ENCODE results near the gene MX2.

MX2 gene

GRCh38 chr21:41378849-41379248 lies 17.0 kb downstream of the MX2 start:
- Histone ChIP-seq H3K36me3 (peaks cover 78% of the 10 kb centered on the region), H3K4me3 (no peak overlapping the region)

GRCh38 chr21:41379901-41380300 lies 18.1 kb downstream of the MX2 start:
- no peak overlapping the region for H3K4me3 ChIP-seq
- peaks cover 79% of the 10 kb centered on the region for H3K36me3 ChIP-seq
- no peaks in the 10 kb centered on the region for H4K20me1 ChIP-seq
- peaks cover 30% of the 10 kb centered on the region for H3K9me3 ChIP-seq
- TF ChIP-seq Cebpa-rat (IDR thresholded peaks at IDR 0.05) = no peak
- H3K27ac ChIP-seq = no peak overlapping the region
- no peaks in the 10 kb centered on the region for H3K4me1 ChIP-seq
- no peak overlapping the region for H3K4me2 ChIP-seq
- no peaks in the 10 kb centered on the region for H3K27me3 ChIP-seq
- no peak overlapping the region for H3K9ac ChIP-seq

More at GRCh38 chr21:41378849-41379248, 17.0 kb downstream of the MX2 start:
- Histone ChIP-seq H3K4me2 (no peak overlapping the region), H3K9me3 (peaks cover 22% of the 10 kb centered on the region), H3K27ac (no peak overlapping the region), H4K20me1 (no peaks in the 10 kb centered on the region), H3K27me3 (no peaks in the 10 kb centered on the region), H3K4me1 (no peaks in the 10 kb centered on the region), H3K9ac (no peak overlapping the region)
- TF ChIP-seq Cebpa-rat (IDR thresholded peaks at IDR 0.05) = no peak

- Histone ChIP-seq H3K36me3 (peaks cover 75% of the 10 kb centered on the region), H3K9me3 (peaks cover 37% of the 10 kb centered on the region), H3K9ac (no peak overlapping the region), H4K20me1 (no peaks in the 10 kb centered on the region), H3K4me3 (no peak overlapping the region), H3K4me1 (no peaks in the 10 kb centered on the region), H3K27ac (no peak overlapping the region), H3K27me3 (no peaks in the 10 kb centered on the region), H3K4me2 (no peak overlapping the region)
- no peak for TF ChIP-seq Cebpa-rat (IDR thresholded peaks at IDR 0.05)
These were observed 19.9 kb downstream of the MX2 start for GRCh38 chr21:41381731-41382130.

GRCh38 chr21:41387042-41387819 lies 25.4 kb downstream of the MX2 start:
- no peaks in the 10 kb centered on the region for H3K27me3 ChIP-seq
- no peak overlapping the region for H3K27ac ChIP-seq
- H3K4me1 ChIP-seq = no peaks in the 10 kb centered on the region
- H3K4me2 ChIP-seq = no peak overlapping the region
- peaks cover 41% of the 10 kb centered on the region for H3K36me3 ChIP-seq
- no peaks in the 10 kb centered on the region for H4K20me1 ChIP-seq
- H3K4me3 ChIP-seq = no peak overlapping the region
- H3K9ac ChIP-seq = no peak overlapping the region
- peaks cover 31% of the 10 kb centered on the region for H3K9me3 ChIP-seq
- no peak for TF ChIP-seq Cebpa-rat (IDR thresholded peaks at IDR 0.05)

GRCh38 chr21:41387824-41388223 lies 26.0 kb downstream of the MX2 start:
- no peaks in the 10 kb centered on the region for H3K27me3 ChIP-seq
- H3K9me3 ChIP-seq = peaks cover 25% of the 10 kb centered on the region
- no peaks in the 10 kb centered on the region for H4K20me1 ChIP-seq
- no peak overlapping the region for H3K4me3 ChIP-seq
- peaks cover 35% of the 10 kb centered on the region for H3K36me3 ChIP-seq
- H3K9ac ChIP-seq = no peak overlapping the region
- H3K27ac ChIP-seq = no peak overlapping the region
- H3K4me1 ChIP-seq = no peaks in the 10 kb centered on the region
- TF ChIP-seq Cebpa-rat (IDR thresholded peaks at IDR 0.05) = no peak
- H3K4me2 ChIP-seq = no peak overlapping the region

GRCh38 chr21:41388259-41388658 lies 26.4 kb downstream of the MX2 start:
- Histone ChIP-seq H3K27ac (no peak overlapping the region), H3K36me3 (peaks cover 31% of the 10 kb centered on the region), H3K9me3 (peaks cover 21% of the 10 kb centered on the region), H4K20me1 (no peaks in the 10 kb centered on the region), H3K9ac (no peak overlapping the region), H3K4me3 (no peak overlapping the region), H3K4me1 (no peaks in the 10 kb centered on the region), H3K27me3 (no peaks in the 10 kb centered on the region), H3K4me2 (no peak overlapping the region)
- TF ChIP-seq Cebpa-rat (IDR thresholded peaks at IDR 0.05) = no peak

GRCh38 chr21:41390043-41390639 lies 28.3 kb downstream of the MX2 start:
- Histone ChIP-seq H3K9ac (no peak overlapping the region), H4K20me1 (no peaks in the 10 kb centered on the region), H3K36me3 (peaks cover 21% of the 10 kb centered on the region), H3K27ac (no peak overlapping the region), H3K4me2 (no peak overlapping the region), H3K4me1 (peaks cover 10% of the 10 kb centered on the region; the same call in 1 of the 2 replicates), H3K4me3 (no peak overlapping the region), H3K9me3 (peaks cover 7% of the 10 kb centered on the region; the same call in 1 of the 2 replicates), H3K27me3 (no peaks in the 10 kb centered on the region)
- no peak for TF ChIP-seq Cebpa-rat (IDR thresholded peaks at IDR 0.05)

GRCh38 chr21:41393876-41394465 lies 32.1 kb downstream of the MX2 start:
- peaks cover 42% of the 10 kb centered on the region for H3K36me3 ChIP-seq
- no peak for TF ChIP-seq Cebpa-rat (IDR thresholded peaks at IDR 0.05)
- no peaks in the 10 kb centered on the region for H3K27me3 ChIP-seq
- no peak overlapping the region for H3K4me3 ChIP-seq
- H3K4me2 ChIP-seq = no peak overlapping the region
- peaks cover 36% of the 10 kb centered on the region for H3K4me1 ChIP-seq
- 0 out of 2 replicates have a peak, but pooled peaks cover 3% of the 10 kb centered on the region for H3K9me3 ChIP-seq
- no peak overlapping the region for H3K9ac ChIP-seq
- no peak overlapping the region for H3K27ac ChIP-seq
- no peaks in the 10 kb centered on the region for H4K20me1 ChIP-seq

GRCh38 chr21:41396558-41397075 lies 34.8 kb downstream of the MX2 start:
- TF ChIP-seq Cebpa-rat (IDR thresholded peaks at IDR 0.05) = peak; percentile 62; the same call in 1 of the 2 replicates
- Histone ChIP-seq H3K4me1 (peaks cover 36% of the 10 kb centered on the region), H3K4me2 (peak overlapping the region; percentile 75), H3K9ac (no peak overlapping the region; the same call in 1 of the 2 replicates), H3K36me3 (peaks cover 49% of the 10 kb centered on the region), H3K27me3 (no peaks in the 10 kb centered on the region), H3K4me3 (no peak overlapping the region), H3K27ac (no peak overlapping the region), H4K20me1 (no peaks in the 10 kb centered on the region), H3K9me3 (0 out of 2 replicates have a peak, but pooled peaks cover 3% of the 10 kb centered on the region)

- H3K27ac ChIP-seq = no peak overlapping the region
- H3K9ac ChIP-seq = no peak overlapping the region
- TF ChIP-seq Cebpa-rat (IDR thresholded peaks at IDR 0.05) = no peak
These were observed 35.7 kb downstream of the MX2 start for GRCh38 chr21:41397471-41397891.

More at GRCh38 chr21:41397471-41397891, 35.7 kb downstream of the MX2 start:
- Histone ChIP-seq H3K4me3 (no peak overlapping the region), H3K36me3 (peaks cover 57% of the 10 kb centered on the region), H3K9me3 (0 out of 2 replicates have a peak, but pooled peaks cover 3% of the 10 kb centered on the region), H3K4me2 (peak overlapping the region; percentile 75), H3K27me3 (no peaks in the 10 kb centered on the region), H4K20me1 (no peaks in the 10 kb centered on the region), H3K4me1 (peaks cover 36% of the 10 kb centered on the region)
